LNCAP (cell line): ENCODE data around the gene PLXND1.

Experiments used
- TF ChIP-seq, protein P1 (sequence below): fragments of 450-650 bp; IDR thresholded peaks from 2 replicates; pipeline ENCODE4 v1.5.1; 2017; ENCODE audit warnings: mild to moderate bottlenecking

The PLXND1 gene

DNA sequence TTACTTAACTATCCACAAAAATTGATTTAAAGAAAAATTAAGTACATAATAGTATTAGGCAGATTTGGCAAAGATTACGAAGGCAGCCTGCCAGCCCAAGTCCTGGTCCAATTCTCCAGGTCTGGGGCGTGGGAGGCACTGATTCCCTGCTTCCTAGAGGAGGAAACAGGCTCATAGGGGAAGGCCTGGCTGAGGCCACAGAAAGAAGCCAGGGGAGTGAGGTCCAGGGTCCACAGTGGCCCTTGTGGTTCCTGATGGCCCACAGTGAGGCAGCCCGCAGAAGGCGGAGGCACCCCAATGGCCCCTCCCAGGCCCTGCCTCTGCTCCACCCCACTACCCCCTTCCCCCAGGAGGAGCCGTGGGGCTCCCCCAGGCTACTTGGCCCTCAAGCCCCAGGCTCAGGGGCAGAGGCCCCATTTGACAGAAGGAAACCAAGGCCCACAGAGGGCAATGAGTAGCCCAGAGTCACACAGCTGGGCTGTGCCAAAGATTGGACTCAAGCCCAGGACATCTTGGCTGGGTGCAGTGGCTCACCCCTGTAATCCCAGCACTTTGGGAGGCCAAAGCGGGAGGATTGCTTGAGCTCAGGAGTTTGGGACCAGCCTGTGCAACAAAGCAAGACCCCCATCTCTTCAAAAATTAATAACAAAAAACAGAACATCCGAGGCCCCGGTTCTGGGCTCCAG, 42.5 kb downstream of the PLXND1 start:
- TF ChIP-seq, protein P1, sequence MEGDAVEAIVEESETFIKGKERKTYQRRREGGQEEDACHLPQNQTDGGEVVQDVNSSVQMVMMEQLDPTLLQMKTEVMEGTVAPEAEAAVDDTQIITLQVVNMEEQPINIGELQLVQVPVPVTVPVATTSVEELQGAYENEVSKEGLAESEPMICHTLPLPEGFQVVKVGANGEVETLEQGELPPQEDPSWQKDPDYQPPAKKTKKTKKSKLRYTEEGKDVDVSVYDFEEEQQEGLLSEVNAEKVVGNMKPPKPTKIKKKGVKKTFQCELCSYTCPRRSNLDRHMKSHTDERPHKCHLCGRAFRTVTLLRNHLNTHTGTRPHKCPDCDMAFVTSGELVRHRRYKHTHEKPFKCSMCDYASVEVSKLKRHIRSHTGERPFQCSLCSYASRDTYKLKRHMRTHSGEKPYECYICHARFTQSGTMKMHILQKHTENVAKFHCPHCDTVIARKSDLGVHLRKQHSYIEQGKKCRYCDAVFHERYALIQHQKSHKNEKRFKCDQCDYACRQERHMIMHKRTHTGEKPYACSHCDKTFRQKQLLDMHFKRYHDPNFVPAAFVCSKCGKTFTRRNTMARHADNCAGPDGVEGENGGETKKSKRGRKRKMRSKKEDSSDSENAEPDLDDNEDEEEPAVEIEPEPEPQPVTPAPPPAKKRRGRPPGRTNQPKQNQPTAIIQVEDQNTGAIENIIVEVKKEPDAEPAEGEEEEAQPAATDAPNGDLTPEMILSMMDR, result no peak

DNA sequence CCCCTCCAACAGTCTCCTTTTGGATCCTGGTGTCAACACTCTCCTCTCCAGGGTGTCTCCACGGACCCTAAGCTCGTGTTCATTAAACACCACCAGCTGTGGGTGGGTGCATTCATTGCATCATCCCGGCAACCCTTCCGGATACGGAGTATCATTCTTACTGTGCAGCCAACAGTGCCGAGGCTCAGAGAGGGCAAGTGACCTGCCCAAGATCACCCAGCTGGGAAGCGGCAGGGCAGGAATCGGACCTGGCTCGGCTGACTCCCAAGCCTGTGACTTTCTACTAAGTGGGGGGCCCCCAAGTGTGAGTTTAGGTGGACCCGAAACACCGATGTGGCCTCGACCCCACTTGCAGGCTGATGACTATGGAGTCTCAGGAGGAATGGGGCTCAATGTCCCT, 43.1 kb downstream of the PLXND1 start:
- TF ChIP-seq, protein P1, result no peak

DNA sequence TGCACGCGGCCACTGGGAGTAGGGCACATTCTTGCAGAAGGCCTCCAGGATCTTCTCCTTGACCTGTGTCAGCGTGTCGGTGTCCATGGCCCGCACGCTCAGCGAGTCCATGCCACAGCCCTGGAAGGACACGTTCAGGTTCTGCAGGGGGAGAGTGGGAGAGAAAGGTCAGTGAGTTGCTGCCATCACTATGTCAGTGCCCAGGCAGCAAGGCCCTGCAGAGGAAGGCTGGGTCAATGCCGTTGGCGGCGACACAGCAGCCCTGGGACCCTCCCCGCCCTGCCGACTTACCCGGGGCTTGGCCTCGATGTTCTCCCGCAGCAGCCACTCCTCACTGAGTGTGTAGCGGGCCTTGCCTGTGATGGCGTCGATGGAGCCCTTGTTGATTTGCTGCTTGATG, 43.7 kb downstream of the PLXND1 start:
- TF ChIP-seq, protein P1, result no peak

DNA sequence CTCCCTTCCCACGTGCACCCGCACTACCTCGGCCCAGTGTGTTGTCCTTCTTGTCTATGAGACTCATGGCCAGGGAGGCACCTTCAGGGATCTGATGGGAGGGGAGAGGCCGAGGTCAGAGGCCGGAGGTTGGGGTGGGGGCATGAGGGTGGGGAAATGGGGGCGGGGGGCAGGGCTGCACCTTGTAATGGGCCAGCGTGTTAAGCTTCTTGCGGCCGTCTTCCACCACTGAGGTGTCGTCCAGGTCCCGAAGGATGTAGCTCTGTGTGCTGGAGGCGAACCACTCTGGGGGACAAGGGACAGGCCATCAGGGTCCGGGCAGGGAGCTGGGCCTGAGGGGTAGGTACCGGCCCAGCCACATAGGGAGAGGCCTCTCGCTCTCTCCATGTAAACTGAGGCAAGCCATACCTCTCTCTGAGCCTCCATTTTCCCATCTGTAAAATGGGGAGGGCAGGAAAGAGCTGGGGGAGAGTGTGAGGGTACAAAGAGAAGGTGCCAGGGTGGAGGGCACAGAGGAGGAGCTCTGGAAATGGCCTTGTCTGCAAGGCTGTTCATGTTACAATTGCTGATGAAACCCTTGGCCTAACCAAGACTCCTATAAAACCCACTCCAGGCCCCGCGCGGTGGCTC, 44.7 kb downstream of the PLXND1 start:
- TF ChIP-seq, protein P1, result no peak

DNA sequence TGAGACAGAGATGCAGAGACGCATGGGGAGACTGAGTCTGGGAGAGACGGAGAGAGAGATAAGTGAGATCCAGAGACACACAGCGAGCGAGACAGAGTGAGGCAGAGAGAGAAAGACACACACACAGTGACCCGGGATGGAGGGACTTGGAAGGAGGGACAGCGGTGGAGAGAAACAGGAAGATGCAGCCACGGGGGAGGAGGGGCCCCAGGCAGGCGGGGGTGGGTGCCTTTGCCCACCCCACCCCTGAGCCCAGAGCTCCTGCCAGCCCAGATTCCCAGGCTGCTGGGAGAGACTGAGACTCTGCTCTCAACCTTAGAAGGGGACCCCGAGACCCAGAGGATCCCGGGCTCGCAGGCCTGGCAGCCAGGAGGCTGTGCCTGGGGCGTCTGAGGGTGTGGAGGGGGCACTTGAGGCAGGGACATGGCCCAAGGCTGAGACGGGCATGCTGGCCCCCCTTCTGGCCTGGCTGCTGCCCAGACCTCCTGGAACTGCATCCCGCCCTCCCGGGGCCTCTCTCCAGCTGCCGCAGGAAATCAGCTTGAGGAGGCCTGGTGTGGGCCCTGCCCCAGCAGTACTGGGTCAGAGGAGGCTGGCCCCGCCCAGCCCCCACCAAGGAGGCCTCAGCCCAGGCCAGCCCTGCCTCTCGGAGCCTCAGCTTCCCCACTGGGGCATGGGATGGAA, 45.4 kb downstream of the PLXND1 start:
- TF ChIP-seq, protein P1, result no peak

DNA sequence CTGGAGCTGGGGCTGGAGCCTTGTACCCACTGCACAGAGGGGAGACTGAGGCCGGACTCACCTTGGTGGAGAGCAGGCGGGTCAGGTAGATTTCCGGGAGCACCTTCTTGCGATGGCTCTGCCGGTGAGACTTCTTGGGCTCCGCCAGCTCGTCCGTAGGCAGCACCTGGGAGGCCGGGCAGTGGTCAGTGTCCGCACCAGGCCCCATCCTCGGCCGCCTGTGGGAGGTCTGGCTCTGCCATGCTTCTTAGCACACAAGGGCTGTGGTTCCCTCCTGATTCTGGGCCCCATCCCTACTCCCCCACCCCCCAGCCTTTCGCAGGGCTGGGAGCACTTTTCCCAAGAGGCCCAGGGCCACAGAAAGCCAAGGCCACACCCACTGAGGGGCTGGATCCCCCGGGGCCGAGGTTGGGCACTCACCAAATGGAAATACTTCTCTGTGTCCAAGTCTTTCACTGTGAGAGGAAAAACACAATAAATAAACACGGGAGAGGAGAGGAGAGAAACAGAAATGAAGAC, 46.1 kb downstream of the PLXND1 start:
- TF ChIP-seq, protein P1, result no peak

DNA sequence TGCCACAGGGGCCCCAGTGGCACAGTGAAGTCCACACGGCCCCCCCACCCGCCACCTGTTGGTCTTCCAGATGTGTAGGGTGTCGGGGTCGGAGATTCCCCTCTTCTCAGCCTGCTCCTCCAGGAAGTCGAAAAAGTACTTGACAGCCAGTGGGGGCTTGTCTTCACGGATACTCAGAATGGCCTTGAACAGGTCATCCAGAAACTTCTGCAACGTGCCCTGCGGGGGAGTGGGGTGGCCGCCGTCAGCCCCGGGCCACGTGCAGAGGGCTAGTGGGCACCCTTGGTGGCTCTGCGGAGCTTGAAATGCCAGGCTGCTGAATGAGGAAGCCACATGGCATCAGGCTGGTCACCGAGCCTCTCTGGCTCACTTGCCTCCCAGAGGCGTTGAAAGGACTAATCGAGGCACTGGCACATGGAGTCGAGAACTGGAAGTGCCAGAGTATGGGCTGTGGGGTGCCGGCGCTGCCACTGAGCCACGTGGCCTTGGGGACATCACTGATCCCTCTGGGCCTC, 46.9 kb downstream of the PLXND1 start:
- TF ChIP-seq, protein P1, result no peak
